Measurements from ENCODE around the gene CYP2F1. TPM values are rescaled to one million over a fixed set of nuclear protein-coding genes. Genes with fewer than 3 reads are reported as not detected.
"Not testable (repeated sequence)": the region's sequence is repeated elsewhere in the genome, so short reads cannot be mapped to it uniquely, and the experiment has no call there.

The CYP2F1 gene
- total RNA-seq, 2 donors from 2014 or later: 0.25 to 0.37 TPM

- H3K27ac Mint-ChIP-seq: no peak overlapping the region
- no peaks in the 10 kb centered on the region for H3K9me3 ChIP-seq (ENCODE audit: control insufficient read depth, low read length, poor library complexity, severe bottlenecking)
- DNase-seq: no peak
- H3K4me1 Mint-ChIP-seq: no peaks in the 10 kb centered on the region
- peaks cover 6% of the 10 kb centered on the region for H3K36me3 Mint-ChIP-seq (ENCODE audit: low read depth)
- H3K27me3 Mint-ChIP-seq: no peaks in the 10 kb centered on the region
- H3K4me3 Mint-ChIP-seq: no peak overlapping the region
- ATAC-seq: no peak
Measured at GRCh38 chr19:41111296-41111695, 2.9 kb upstream of the CYP2F1 start.

DNA sequence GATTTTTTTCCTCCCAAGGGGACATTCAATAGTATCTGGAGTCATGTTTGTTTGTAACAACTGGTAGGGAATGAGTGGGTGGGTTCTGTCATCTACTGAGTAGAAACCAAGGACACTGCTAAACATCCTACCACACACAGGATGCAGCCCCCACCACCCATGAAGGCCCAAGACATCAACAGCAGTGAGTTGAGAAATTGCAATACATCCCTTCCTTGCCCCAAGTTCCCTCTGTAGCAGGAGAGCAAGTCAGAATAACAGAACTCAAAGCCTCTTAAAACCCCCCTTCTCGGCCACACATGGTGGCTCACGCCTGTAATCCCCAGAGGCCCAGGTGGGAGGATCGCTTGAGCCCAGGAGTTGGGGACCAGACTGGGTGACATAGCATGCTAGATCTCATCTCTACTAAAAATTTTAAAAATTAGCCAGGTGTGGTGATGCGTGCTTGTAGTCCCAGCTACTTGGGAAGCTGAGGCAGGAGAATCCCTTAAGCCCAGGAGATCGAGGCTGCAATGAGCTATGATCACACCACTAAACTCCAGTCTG is 2.4 kb upstream of the CYP2F1 start:
- no peaks in the 10 kb centered on the region for H3K9me3 ChIP-seq (ENCODE audit: control insufficient read depth, low read length, poor library complexity, severe bottlenecking)
- DNase-seq: no peak
- no peaks in the 10 kb centered on the region for H3K4me1 Mint-ChIP-seq
- no peak for ATAC-seq
- H3K27ac Mint-ChIP-seq: no peak overlapping the region
- H3K36me3 Mint-ChIP-seq (ENCODE audit: low read depth): peaks cover 9% of the 10 kb centered on the region
- no peaks in the 10 kb centered on the region for H3K27me3 Mint-ChIP-seq
- H3K4me3 Mint-ChIP-seq: no peak overlapping the region

DNA sequence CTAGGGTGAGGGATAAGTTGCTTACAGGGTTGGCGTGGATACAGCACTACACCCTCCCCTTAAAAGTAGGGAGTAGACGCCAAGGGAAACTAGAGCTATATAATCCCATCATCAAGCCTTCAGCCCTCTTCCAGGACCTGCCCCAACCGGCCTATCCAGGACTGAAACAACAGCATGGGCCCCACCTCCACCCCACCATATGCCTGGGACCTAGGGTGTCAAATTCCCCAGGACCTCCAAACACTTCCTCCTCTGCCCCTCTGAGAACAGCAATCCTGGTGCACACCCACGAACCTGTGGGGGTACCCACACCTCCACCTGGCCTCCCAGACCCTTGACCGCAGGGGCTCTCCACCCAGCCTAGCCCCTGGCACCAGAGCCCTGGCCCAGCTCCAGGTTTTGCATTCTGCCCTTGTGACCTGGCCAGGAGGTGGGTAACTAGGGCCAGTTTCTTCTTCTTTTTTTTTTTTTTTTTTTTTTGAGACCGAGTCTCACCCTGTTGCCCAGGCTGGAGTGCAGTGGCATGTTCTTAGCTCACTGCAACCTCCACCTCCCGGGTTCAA is 1.4 kb upstream of the CYP2F1 start:
- H3K9me3 ChIP-seq (ENCODE audit: control insufficient read depth, low read length, poor library complexity, severe bottlenecking): no peaks in the 10 kb centered on the region
- H3K4me3 Mint-ChIP-seq: no peak overlapping the region
- no peak for ATAC-seq
- H3K27me3 Mint-ChIP-seq: no peaks in the 10 kb centered on the region
- no peak overlapping the region for H3K27ac Mint-ChIP-seq
- no peak for DNase-seq
- peaks cover 13% of the 10 kb centered on the region for H3K36me3 Mint-ChIP-seq (ENCODE audit: low read depth)
- no peaks in the 10 kb centered on the region for H3K4me1 Mint-ChIP-seq

- H3K9me3 ChIP-seq (ENCODE audit: control insufficient read depth, low read length, poor library complexity, severe bottlenecking): no peaks in the 10 kb centered on the region
- no peaks in the 10 kb centered on the region for H3K27me3 Mint-ChIP-seq
- H3K4me3 Mint-ChIP-seq: no peak overlapping the region
- no peak overlapping the region for H3K27ac Mint-ChIP-seq
- peaks cover 11% of the 10 kb centered on the region for H3K4me1 Mint-ChIP-seq
- DNase-seq (no peak), ATAC-seq (no peak)
- peaks cover 13% of the 10 kb centered on the region for H3K36me3 Mint-ChIP-seq (ENCODE audit: low read depth)
Measured at GRCh38 chr19:41116261-41116660, 2.0 kb downstream of the CYP2F1 start.

DNA sequence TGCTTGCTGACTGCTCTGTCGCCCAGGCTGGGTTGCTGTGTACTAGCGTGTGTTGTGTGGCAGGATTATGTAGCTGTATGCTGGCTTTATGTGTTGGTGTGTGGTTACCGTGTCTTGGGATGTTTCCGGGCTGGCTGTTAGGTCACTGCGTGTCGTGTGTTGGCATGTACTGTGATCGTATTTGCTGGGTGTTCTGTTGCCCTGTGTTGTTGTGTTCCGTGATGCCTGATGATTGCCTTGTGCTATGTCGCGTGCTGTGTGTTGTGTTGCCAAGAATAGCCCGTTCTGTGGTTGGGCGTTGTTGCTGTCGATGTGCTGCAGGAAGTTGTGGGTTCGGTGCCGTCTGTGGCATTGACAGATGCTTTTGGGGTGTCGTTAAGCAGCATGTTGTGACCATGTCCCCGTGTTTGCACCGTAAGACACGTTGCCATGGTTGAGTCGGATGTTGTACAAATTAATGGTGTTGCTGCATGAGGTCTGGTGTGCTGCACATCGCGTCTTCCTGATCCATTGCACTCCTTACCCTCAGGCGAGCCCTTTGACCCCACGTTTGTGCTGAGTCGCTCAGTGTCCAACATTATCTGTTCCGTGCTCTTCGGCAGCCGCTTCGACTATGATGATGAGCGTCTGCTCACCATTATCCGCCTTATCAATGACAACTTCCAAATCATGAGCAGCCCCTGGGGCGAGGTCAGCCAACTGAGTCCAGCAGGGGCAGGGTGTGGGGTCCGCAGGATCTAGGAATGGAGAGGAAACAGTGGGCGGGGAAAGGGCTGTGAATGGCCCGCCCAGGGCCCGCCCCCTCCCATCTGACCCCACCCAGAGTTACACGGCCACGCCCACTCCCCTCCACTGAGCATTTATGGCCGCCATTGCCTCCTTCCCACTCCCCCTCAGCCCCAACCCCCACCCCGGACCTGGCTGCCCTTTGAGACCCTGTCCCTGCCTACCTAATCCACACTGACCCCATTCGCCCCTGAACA is 7.0 kb downstream of the CYP2F1 start:
- H3K27me3 Mint-ChIP-seq; H3K9me3 ChIP-seq (ENCODE audit: control insufficient read depth, low read length, poor library complexity, severe bottlenecking); H3K36me3 Mint-ChIP-seq (ENCODE audit: low read depth): not testable (repeated sequence)
- Mint-ChIP-seq H3K27ac (peak overlapping the region; percentile 96), H3K4me1 (peaks cover 21% of the 10 kb centered on the region), H3K4me3 (peak overlapping the region; percentile 82)
- peak in 2 of 3 donors; percentile 54 to 63 for DNase-seq
- peak; percentile 93 for ATAC-seq

DNA sequence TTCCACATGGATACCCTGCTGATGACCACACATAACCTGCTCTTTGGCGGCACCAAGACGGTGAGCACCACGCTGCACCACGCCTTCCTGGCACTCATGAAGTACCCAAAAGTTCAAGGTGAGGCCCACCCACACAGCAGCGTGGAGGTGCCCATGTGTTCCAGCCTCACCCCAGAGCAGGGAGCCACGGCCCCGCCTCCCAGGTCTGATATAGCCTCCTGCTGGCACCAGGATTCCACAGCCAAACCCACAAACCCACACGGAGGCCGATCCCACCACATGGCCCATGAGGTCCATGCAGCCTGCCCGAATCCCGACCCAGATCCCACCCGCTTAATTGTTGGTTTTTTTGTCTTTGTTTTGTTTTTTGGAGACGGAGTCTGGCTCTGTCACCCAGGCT is 8.6 kb downstream of the CYP2F1 start:
- Mint-ChIP-seq H3K27ac (peak overlapping the region; percentile 89), H3K4me1 (peaks cover 25% of the 10 kb centered on the region)
- not testable (repeated sequence) for H3K36me3 Mint-ChIP-seq (ENCODE audit: low read depth); H3K9me3 ChIP-seq (ENCODE audit: control insufficient read depth, low read length, poor library complexity, severe bottlenecking); DNase-seq; H3K4me3 Mint-ChIP-seq; H3K27me3 Mint-ChIP-seq; ATAC-seq

GRCh38 chr19:41123716-41124294 is 9.6 kb downstream of the CYP2F1 start:
- no peaks in the 10 kb centered on the region for H3K9me3 ChIP-seq (ENCODE audit: control insufficient read depth, low read length, poor library complexity, severe bottlenecking)
- ATAC-seq (no peak), DNase-seq (no peak)
- H3K27me3 Mint-ChIP-seq: no peaks in the 10 kb centered on the region
- peak overlapping the region; percentile 89 for H3K27ac Mint-ChIP-seq
- no peaks in the 10 kb centered on the region for H3K36me3 Mint-ChIP-seq (ENCODE audit: low read depth)
- H3K4me1 Mint-ChIP-seq: peaks cover 31% of the 10 kb centered on the region
- peak overlapping the region; percentile 55 for H3K4me3 Mint-ChIP-seq

GRCh38 chr19:41126765-41127203 is 12.6 kb downstream of the CYP2F1 start:
- H3K4me3 Mint-ChIP-seq; H3K9me3 ChIP-seq (ENCODE audit: control insufficient read depth, low read length, poor library complexity, severe bottlenecking); H3K27me3 Mint-ChIP-seq; H3K36me3 Mint-ChIP-seq (ENCODE audit: low read depth): not testable (repeated sequence)
- Mint-ChIP-seq H3K27ac (peak overlapping the region; percentile 90), H3K4me1 (peaks cover 20% of the 10 kb centered on the region)
- DNase-seq: peak; percentile 34 to 58 (median 35)
- ATAC-seq: peak; percentile 51

DNA sequence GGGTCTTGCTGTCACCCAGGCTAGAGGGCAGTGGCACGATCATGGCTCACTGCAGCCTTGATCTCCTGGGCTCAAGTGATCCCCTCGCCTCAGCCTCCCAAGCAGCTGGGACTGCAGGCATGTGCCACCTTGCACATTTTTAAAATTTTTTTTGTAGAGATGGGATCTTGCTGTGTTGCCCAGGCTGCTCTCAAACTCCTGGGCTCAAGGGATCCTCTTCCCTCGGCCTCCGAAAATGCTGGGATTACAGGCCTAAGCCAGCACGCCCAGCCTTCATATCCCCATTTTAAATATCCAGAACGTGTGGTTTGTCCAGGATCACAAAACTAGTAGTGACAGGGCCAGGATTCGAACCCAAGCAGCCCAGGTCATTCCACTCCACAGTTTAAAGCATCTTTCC is 13.1 kb downstream of the CYP2F1 start:
- not testable (repeated sequence) for H3K27me3 Mint-ChIP-seq; H3K9me3 ChIP-seq (ENCODE audit: control insufficient read depth, low read length, poor library complexity, severe bottlenecking); DNase-seq; H3K36me3 Mint-ChIP-seq (ENCODE audit: low read depth); ATAC-seq
- peak overlapping the region; percentile 85 for H3K4me3 Mint-ChIP-seq
- H3K4me1 Mint-ChIP-seq: peaks cover 19% of the 10 kb centered on the region
- H3K27ac Mint-ChIP-seq: peak overlapping the region; percentile 90

GRCh38 chr19:41127801-41128300 is 13.6 kb downstream of the CYP2F1 start:
- Mint-ChIP-seq H3K4me3 (peak overlapping the region; percentile 85), H3K27ac (peak overlapping the region; percentile 90), H3K4me1 (peaks cover 21% of the 10 kb centered on the region)
- ATAC-seq (peak; percentile 93), DNase-seq (peak; percentile 64 to 68 (median 65))
- not testable (repeated sequence) for H3K9me3 ChIP-seq (ENCODE audit: control insufficient read depth, low read length, poor library complexity, severe bottlenecking); H3K27me3 Mint-ChIP-seq; H3K36me3 Mint-ChIP-seq (ENCODE audit: low read depth)

- Mint-ChIP-seq H3K4me3 (peak overlapping the region; percentile 59), H3K36me3 (ENCODE audit: low read depth) (no peaks in the 10 kb centered on the region), H3K4me1 (peaks cover 21% of the 10 kb centered on the region), H3K27ac (peak overlapping the region; percentile 90), H3K27me3 (no peaks in the 10 kb centered on the region)
- DNase-seq: no peak
- no peak for ATAC-seq
- no peaks in the 10 kb centered on the region for H3K9me3 ChIP-seq (ENCODE audit: control insufficient read depth, low read length, poor library complexity, severe bottlenecking)
Measured at GRCh38 chr19:41128692-41129091, 14.5 kb downstream of the CYP2F1 start.

DNA sequence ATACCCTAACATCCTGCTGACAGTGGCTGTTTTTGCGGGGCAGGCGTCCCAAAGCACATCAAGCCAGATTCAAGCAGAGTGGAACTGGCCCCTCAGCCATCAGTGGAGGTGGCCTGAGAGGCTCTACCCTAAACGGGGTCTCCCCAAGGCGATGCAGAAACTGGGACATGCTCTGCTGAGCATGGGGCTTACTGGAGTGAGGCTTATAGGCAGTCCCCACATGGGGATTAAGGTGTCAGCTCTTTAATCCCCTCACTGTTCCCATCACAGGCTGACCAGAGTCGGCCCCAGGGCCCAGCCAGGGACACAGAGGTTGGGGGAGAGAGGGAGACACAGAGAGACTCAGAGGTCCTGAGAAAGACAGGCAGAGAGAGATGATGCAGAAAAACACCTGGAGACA is 17.0 kb downstream of the CYP2F1 start:
- H3K4me1 Mint-ChIP-seq: peaks cover 21% of the 10 kb centered on the region
- H3K27me3 Mint-ChIP-seq: no peaks in the 10 kb centered on the region
- ATAC-seq (no peak), DNase-seq (no peak)
- peak overlapping the region; percentile 39 for H3K27ac Mint-ChIP-seq
- no peaks in the 10 kb centered on the region for H3K36me3 Mint-ChIP-seq (ENCODE audit: low read depth)
- H3K4me3 Mint-ChIP-seq: no peak overlapping the region
- H3K9me3 ChIP-seq (ENCODE audit: control insufficient read depth, low read length, poor library complexity, severe bottlenecking): no peaks in the 10 kb centered on the region

DNA sequence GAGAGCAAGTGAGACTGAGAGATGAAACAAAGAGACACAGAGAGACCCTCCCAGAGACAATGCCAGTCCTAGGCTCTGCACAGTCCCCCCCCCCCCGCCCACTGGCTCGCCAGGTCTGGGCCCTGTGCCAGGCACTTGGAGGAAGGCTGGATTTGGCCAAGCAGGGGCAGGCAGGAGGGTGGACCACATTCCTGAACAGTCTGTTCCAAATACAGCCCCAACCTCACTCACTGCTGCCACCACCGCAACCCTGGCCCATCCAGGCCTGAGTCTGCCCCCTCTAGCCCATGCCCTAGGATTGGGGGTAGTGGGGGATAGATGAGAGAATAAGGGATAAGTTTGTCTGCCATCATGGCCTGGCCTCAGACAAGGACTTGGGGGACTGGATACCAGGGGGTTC is 19.0 kb downstream of the CYP2F1 start:
- H3K27ac Mint-ChIP-seq: peak overlapping the region; percentile 61
- H3K36me3 Mint-ChIP-seq (ENCODE audit: low read depth): no peaks in the 10 kb centered on the region
- no peak for DNase-seq
- ATAC-seq: no peak
- H3K27me3 Mint-ChIP-seq: no peaks in the 10 kb centered on the region
- no peaks in the 10 kb centered on the region for H3K9me3 ChIP-seq (ENCODE audit: control insufficient read depth, low read length, poor library complexity, severe bottlenecking)
- H3K4me3 Mint-ChIP-seq: peak overlapping the region; percentile 85
- peaks cover 15% of the 10 kb centered on the region for H3K4me1 Mint-ChIP-seq

Data from T-helper 17 cell (primary cell).